HG03108 (cell line): ENCODE results near the gene NUDT16.
"Not testable (repeated sequence)": the region's sequence is repeated elsewhere in the genome, so short reads cannot be mapped to it uniquely, and the experiment has no call there.

ENCODE experiments used
- ATAC-seq: cut with Tn5 transposase; IDR thresholded peaks from one replicate; pipeline ENCODE4 v1.9.1; 2021; ENCODE audit warnings: moderate library complexity; ENCODE audit not compliant: unreplicated experiment

The NUDT16 gene

DNA sequence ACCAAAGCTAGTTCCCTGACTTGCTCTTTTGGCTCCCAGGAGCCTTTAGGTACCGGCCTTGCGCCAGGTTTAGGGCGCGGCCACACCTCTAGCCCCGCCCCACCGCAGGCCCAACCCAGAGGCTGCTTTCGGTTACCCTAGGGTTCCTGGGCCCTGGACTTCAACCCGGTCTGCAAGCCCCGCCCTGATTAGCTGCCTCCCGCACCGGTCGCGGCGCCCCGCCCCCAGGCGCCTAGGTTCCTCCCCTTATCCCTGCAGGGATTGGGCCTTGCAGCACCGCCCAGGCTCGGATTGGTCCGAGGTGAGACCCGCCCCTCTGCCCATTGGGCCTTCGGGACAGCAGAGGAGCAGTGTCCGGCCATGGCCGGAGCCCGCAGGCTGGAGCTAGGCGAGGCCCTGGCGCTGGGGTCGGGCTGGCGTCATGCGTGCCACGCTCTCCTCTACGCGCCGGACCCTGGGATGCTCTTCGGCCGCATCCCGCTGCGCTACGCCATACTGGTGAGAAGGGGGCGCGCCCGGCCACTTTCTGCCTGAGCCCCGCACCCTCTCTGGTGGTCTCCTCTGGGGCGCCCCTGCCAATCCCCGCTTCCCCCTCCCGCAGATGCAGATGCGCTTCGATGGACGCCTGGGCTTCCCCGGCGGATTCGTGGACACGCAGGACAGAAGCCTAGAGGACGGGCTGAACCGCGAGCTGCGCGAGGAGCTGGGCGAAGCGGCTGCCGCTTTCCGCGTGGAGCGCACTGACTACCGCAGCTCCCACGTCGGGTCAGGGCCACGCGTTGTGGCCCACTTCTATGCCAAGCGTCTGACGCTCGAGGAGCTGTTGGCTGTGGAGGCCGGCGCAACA, at the start of gene NUDT16:
TSS of gene NUDT16 (plus strand) at position 330 of the 847 bp plus-strand sequence. CDS start at position 361, 31 bp downstream.
- ATAC-seq = peak; percentile 98

DNA sequence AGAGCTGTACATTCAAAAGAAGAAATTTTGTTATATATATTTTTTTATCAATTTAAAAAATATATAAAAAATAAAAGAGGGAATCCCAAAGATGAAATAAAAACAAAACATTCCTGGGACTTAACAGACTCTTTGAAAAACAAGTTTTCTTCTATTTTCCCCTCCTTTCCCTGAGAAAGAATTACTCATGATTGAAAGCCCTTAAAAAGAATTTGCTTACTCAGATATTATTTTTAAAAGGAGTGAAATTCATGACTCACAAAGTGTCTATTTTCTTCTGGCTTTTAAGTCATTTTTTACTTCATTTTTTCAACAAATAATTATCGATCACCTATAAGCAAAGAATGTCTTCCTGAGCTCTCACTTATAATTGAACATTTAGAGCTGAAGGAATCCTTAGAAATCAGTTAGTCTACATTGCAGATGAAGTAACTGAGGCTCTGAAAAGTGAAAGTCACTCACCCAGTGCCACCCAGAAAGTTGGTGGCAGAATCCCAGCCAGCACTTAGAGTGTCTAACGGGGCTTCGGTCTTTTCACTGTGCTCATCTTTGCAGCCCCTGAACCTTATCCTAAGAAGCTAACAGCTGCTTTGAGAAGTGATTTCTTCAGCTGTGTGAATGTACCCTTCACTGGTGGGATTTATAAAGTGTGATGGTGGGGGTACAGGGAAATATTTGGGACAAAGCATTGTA, 42.5 kb upstream of the NUDT16 start:
- ATAC-seq = no peak

DNA sequence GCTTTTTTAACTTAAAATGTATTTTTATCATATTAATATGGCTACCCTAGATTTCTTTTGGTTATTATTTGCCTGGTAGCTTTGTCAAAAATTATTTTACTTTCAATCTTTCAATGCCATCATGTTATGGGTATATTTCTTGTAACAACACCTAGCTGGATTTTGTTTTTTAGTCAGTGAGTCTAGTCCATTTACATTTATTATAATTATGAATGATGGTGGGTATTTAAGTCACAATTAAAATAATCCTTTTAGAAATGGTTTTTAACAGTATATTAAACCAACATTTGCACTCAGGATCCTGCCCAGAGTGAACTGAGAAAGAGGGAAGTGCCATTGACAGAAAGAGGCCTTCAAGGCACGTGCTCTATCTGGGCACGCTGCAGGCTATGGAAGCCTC, 39.8 kb upstream of the NUDT16 start:
- no peak for ATAC-seq

DNA sequence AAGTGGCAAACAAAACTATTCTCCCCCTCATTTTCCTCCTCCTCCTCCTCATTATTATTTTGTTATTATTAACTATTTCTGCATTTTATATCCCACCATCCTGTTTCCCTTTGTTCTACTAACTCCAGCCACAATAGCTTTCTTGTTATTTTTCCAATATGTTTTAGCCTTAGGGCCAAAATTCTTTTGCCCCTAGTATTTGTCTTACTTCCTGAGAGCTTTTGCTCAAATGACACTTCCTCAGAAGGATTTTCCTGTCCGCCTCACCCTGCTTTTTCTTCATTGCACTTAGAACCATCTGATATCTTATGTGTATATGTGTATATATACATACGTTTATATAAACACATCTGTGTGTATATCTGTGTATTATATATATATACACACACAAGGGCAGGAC, 32.7 kb upstream of the NUDT16 start:
- no peak for ATAC-seq

DNA sequence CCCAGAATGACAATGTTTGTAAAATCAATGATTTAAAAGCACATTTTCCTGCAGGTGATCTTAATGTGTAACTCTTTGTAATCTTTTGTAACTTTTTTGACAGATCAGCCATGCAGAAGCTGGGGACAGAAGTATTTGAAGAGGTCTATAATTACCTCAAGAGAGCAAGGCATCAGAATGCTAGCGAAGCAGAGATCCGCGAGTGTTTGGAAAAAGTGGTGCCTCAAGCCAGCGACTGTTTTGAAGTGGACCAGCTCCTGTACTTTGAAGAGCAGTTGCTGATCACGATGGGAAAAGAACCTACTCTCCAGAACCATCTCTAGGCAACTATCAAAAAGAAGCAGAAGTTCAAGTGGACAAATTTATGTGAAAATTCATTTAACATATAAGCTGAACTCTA, 32.1 kb upstream of the NUDT16 start:
- ATAC-seq = no peak

DNA sequence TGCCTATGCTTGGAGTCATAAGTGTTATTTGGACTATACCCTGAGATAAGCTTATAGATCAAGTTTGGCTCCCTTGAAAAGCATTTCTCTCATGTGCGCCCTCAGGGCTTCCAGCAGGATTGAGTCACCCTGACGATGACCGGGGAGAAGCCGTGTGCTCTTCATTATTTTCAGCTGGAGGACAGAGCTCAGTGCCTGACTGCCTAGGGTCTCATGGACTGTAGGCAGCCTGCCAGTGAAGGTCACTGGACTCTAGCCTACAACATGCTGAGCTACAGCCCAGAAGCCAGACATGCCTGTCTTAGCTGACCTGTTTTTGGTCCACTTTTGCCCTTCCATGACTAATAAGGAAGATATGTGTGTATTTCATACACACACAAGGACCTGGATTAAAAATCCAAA, 31.6 kb upstream of the NUDT16 start:
- no peak for ATAC-seq

DNA sequence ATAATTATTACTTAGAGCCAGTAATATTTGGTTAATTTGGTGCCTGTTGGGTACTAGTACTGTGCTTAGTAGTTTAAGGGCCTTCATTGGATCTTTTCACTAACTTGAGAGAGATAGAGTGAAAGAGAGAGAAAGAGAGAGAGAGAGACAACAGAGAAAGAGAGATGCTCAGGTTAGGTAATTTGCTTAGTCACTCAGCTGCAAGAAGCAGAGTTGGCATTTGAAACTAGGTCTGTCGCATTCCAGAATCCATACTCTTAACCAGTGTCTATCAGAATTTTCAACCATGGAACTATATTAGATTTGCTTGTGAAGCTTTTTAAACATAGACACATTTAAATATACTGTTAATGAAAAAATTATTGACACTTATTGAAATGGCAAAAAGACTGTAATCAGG, 31.1 kb upstream of the NUDT16 start:
- no peak for ATAC-seq

DNA sequence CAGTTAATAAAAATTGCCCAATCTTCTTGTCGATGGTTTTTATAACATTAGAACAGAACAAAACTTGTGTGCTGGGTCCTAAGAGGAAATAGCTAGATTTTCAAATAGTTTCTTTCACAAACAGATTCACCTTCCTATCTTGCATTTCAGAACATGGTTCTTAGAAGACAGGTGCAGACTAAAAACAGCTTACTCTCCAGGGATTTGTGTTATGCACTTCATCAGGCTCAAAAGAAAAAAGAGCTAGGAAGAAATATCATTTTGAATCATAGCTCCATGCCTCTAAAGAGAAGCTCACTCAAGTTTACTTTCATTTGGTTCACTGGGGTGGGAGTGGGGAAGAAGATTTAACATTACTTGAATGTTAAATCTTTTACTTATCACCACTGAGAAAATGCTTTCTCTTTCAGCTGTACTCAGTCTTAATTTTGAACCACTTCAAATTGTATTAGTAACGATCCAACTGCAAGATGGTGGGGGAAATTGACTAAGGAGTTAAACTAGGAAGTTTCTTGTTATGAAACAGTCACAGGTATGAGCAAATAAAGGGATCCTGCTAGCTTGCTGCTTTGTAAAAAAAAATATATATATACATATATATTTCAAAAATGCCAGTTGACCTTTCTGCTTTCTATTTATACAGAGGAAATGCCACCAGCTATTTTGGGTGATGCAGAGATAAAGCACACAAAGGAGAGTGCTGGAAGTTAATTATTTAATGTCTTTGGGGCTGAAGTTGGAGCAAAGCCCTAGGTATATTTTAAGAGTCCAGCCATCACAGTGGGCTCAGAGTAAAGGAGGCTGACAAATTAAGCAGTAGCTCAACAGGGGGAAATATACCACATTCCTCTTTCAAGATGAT, 28.3 kb upstream of the NUDT16 start:
- no peak for ATAC-seq

DNA sequence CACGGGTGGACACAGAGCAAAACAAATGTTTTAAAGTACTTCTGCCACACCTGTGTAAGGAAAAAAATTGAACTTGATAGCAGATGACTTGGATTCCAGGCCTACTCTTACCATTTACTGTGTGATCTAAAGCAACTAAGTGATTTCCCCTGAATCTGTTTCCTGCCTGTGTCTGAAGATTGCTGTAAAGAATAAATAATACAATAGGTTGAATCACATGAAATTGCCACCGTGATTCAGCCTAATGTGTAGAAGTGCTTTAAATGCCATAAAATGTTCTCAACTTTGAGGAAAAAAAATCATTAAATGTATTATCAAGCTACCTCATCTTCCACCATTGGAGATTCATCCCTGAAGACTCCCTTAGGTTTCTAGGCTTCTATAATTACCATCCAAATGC, 27.6 kb upstream of the NUDT16 start:
- no peak for ATAC-seq

DNA sequence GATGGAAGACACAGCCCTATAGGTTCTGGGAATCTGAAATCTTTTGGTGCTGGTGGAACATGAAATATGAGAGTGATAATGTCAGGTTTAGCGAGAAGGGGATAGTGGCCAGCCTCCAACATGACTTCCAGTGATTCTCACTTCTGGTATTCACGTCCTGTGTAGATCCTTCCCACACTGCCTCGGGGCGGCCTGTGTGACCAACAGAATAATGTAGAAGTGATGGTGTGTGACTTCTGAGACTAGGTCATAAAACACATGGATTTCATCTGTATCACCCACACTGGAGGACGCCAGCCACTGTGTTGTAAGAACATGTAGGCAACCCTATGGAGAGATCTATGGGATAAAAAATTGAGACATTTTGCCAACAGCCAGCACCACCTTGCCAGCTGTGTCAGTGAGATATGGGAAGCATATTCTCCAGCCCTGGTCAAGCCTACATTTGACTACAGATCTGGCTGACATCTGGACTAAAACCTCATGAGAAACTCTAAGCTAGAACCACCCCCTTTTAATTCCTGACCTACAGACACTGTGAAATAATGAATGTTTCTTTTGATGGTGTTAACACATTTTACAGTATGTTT, 25.5 kb upstream of the NUDT16 start:
- no peak for ATAC-seq

DNA sequence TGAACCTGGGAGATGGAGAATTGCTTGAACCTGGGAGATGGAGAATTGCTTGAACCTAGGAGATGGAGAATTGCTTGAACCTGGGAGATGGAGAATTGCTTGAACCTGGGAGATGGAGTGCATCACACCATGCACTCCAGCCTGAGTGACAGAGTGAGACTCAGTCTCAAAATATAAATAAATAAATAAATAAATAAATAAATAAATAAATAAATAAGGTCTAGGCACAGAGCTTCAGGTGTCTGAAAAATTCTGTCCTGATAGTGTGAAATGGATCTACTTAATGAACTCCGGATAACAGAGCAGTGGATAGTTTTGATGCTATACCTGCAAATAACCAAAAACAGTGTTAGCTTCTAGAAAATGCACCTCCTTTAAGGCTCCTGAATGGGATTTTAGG, 24.3 kb upstream of the NUDT16 start:
- ATAC-seq = no peak

DNA sequence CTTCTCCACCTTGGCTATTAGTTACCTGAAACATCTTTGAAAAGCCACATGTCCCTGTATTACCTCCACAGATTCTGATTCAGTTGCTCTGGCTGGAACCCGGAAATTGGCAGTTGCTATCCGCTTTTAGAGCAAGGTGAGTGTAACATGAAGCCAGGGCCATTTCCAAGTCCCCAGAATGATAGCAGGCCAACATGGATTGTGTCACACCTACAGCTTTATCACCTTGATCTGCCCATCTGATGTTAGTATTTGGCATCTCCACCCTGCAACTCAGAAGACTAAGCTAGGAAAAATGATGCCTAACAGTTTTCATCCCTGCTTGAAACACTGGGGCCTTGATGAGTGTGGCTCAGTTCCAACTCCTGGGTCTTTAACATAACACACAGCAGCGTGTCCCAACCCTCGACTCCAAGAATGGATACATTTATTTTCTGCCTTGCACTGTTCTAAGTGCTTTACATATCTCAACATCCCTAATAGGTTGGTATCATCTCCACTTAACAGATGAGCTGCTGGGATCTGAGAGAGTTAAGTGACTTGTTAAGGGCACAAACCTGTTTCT, 21.3 kb upstream of the NUDT16 start:
- no peak for ATAC-seq

DNA sequence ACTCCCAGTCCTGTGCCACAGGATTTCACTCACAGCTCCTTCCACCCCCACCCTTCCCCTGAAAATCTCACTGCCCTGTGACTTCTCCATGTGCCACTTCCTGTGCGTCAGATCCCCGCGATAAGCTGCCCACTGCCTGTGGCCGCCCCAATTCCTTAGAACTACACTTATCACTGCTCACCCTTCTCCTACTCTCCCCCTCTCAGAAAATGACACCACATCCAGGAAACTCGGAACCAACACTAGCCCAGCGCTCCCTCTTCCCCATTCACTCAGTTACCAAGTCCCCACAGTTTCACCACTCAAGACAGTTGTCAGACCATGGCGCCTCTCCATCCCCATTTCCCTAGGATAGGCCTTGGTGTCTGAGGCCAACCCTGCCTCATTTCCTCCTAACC, 20.5 kb upstream of the NUDT16 start:
- ATAC-seq = not testable (repeated sequence)

DNA sequence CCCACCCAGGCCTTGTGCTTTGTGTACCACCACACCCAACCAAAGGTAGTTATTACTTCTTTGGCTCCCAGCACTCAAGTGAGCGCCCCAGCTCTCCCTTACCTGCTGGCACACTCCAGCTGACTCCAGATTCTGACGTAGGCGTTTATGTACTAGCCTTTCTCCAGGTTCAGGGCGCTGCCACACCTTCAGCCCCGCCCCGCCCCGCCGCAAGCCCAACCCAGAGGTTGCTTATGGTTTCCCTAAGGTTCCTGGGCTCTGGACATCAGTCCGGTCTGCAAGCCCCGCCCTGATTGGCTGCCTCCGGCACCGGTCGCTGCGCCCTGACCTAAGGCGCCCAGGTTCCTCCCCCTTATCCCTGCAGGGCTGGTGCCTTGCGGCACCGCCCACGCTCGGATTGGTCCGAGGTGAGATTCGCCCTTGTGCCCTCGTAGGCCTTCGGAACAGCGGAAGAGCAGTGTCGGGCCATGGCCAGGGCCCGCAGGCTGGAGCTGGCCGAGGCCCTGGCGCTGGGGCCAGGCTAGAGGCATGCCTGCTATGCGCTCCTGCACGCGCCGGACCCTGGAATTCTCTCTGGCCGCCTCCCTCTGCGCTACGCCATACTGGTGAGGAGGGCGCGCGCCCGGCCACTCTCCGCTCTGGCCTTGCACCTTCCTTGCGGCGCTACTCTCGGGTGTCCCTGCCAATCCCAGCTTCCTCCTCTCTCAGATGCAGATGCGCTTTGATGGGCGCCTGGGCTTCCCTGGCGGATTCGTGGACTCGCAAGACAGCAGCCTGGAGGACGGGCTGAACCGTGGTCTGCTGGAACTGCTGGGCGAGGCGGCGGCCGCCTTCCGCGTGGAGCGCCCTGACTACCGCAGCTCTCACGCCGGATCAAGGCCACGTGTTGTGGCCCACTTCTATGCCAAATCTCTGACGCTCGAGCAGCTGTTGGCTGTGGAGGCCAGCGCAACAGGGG, 19.8 kb upstream of the NUDT16 start:
- peak; percentile 97 for ATAC-seq

DNA sequence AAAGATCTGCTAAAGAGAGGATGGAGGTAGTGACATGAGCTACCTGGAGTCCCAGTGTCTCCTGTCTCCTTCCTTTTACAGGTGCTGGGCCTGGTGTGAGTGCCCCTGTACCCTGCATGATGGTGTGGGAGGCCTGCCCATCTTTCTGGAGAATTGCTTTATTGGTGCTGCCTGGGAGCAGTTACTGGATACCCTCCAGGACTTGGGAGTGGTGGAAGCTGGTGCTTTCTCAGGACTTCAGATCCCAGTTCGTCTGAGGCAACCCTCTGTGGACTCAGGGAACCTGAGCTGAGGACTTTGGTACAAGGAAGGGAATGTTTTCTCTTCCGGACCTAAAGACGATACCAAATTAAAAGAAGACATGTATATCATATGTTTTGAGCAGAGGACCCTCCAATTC, 18.3 kb upstream of the NUDT16 start:
- ATAC-seq = no peak

DNA sequence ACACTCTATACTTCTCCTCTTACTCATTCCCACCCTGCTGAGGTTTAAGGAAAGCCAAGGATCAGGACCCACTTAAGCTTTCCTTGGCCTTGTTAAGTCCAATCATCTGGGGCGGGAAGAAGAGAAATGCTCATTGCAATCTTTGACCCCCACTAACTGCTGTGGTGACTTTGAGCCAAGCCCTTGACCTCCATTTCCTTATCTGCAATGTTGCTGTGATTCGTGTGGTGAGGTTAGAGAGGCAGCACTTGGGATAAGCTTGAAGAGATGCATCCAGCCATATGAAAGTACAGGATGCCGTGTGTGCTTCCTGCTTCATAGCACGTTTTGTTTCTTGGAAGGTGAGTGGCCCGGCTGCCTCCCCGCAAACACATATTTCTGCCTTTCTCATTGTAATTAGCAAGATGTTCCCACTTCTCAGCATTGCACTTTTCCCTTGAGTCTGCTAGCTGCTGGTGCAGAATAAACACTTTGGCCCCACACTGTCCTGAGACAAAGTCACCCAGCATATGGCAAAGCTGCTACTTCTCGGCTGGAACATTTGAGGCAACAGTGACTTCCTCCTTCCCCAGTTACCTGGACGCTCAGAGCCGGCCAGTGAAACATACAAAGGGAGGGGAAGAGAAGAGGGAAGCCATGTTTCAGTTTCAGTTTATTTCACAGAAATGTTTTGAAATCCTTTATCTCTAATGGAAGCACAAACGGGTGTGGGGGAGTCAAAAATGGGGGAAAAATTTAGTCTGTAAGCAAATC, 10.5 kb upstream of the NUDT16 start:
- no peak for ATAC-seq

DNA sequence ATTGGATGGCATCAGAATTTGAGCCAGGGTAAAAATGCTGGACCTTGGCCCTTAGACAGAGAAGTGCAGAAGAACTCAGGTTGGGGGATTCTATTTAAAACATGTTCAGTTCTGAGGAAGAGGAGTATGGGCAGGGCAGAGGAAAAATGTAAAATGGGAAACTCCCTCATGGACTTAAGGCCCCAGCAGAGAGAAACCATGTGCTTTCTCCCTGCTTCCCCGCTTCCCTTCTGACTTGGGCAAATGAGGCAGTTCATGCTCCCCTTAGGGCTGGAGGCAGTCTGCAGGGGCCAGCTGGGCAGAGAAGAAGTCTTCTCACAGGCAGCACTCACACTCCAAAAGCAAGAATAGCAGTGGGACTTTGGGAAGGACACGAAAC, 9.9 kb upstream of the NUDT16 start:
- no peak for ATAC-seq

DNA sequence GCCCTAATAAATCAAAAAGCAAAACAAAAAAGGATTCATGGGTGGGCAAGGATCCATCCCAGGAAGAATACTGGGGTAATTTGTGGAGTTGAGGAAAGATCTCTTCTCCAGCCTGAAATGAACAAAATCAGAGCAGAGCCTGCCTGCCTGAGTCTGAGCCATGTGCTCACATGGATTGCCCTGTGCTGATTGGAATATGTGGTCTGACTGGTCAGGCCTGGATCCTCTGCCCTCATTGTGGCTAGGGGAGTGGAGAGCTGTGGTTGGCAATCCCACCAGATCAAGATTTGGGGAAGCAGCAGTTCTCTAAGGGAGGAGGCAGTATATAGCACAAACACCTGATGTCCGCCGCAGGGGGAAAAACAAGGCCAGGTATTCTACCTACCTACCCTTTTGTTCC, 6.8 kb upstream of the NUDT16 start:
- ATAC-seq = no peak
